AG10803 (cell line): ENCODE results near the gene MEGF6.

ENCODE experiments used
- DNase-seq: peaks from one replicate; pipeline ENCODE4 v3.0.0; 2010; ENCODE audit warnings: low read depth
- H3K4me3 ChIP-seq: 2 replicates; pipeline ENCODE4 v1.5.1; 2011; ENCODE audit warnings: mild to moderate bottlenecking, low read length, control low read depth
- CTCF ChIP-seq: conservative IDR thresholded peaks from 2 replicates; pipeline ENCODE4 v1.5.1; 2011; ENCODE audit warnings: mild to moderate bottlenecking, low read length, control low read depth, inconsistent platforms

Gene MEGF6

GRCh38 chr1:3569436-3569835 lies 41.9 kb downstream of the MEGF6 start:
- no peak for DNase-seq
- TF ChIP-seq CTCF, result no peak
- no peak overlapping the region for H3K4me3 ChIP-seq

GRCh38 chr1:3568815-3569435 lies 42.4 kb downstream of the MEGF6 start:
- DNase-seq, result no peak
- no peak overlapping the region for H3K4me3 ChIP-seq
- TF ChIP-seq CTCF, result no peak

GRCh38 chr1:3566951-3567804 lies 44.1 kb downstream of the MEGF6 start:
- DNase-seq, result no peak
- TF ChIP-seq CTCF, result no peak
- no peak overlapping the region for H3K4me3 ChIP-seq

GRCh38 chr1:3566003-3566885 lies 45.1 kb downstream of the MEGF6 start:
- DNase-seq, result no peak
- no peak overlapping the region for H3K4me3 ChIP-seq
- TF ChIP-seq CTCF, result no peak

GRCh38 chr1:3564921-3565831 lies 46.1 kb downstream of the MEGF6 start:
- no peak for DNase-seq
- no peak overlapping the region for H3K4me3 ChIP-seq
- TF ChIP-seq CTCF, result peak; percentile 60

GRCh38 chr1:3563610-3564009 lies 47.7 kb downstream of the MEGF6 start:
- no peak for TF ChIP-seq CTCF
- DNase-seq, result no peak
- no peak overlapping the region for H3K4me3 ChIP-seq
